ENCODE results near the gene LHX4.

Gene LHX4

GRCh38 chr1:180272395-180272794 lies 42.3 kb downstream of the LHX4 start:
- DNase-seq (ENCODE audit: low read depth) = no peak

GRCh38 chr1:180273066-180273465 lies 43.0 kb downstream of the LHX4 start:
- no peak for DNase-seq (ENCODE audit: low read depth)

- DNase-seq (ENCODE audit: low read depth) = no peak
Measured at GRCh38 chr1:180274221-180274620, 44.2 kb downstream of the LHX4 start.

DNA sequence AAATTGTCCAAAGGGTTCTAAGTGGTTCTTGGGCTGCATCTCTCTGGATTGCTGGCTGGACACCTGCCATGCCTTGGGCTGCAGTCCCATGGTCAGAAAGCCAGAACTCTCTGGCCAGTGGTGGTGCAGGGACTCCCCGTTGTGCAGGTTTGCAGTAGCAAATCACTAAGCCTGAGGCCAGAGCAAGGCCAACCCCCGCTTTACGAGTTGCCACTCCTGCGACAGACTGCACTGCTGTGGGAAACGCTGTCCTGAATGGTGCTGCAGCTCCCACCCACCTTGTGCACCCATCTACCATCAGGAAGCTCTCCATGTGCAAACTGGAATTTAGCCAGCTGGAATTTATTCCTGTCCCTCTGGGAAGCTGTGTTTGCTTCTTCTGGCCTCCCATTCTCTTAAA lies 45.7 kb downstream of the LHX4 start:
- no peak for DNase-seq (ENCODE audit: low read depth)

GRCh38 chr1:180277476-180278193 lies 47.6 kb downstream of the LHX4 start:
- DNase-seq (ENCODE audit: low read depth) = no peak

- no peak for DNase-seq (ENCODE audit: low read depth)
Measured at GRCh38 chr1:180278194-180278515, 48.1 kb downstream of the LHX4 start.

GRCh38 chr1:180278596-180279395 lies 48.7 kb downstream of the LHX4 start:
- DNase-seq (ENCODE audit: low read depth) = no peak

DNA sequence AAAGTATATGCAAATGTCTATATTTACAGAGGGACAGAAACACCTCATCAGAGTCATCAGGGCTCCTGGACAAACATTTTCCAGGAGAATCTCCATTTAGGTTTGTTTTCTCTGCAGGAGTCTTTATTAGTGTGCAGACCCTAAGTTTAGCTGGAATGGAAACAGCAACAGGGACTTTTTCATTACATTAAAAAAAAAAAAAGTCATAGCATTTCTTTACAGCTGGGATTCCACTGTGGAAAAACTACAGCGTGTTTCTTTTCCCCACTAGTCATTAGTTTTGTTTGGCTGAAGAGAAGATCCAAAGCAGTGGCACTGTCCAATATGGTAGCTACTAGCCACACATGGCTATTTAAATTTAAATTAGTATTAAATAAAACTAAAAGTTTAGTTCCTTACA lies 49.6 kb downstream of the LHX4 start:
- DNase-seq (ENCODE audit: low read depth) = no peak

DNA sequence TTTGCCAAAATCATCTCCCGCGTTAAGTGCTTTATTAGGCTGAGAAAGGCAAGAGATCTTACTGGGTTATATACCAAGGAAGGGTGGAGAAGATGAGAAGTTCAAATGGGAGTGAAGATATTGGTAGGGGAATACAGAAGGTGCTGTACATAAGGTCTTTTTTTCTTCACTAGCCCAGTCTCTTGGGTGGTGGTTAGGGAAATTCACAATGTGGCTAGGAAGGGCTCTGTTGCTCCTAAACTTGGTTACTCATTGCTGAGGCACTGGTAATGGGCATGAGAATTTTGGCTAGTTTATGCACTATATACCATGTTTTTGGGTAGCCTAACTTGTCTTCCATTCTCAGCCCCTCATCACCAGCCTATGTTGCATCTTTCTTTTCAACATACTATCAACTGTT lies 50.6 kb downstream of the LHX4 start:
- no peak for DNase-seq (ENCODE audit: low read depth)

GRCh38 chr1:180281490-180281889 lies 51.4 kb downstream of the LHX4 start:
- no peak for DNase-seq (ENCODE audit: low read depth)

GRCh38 chr1:180282401-180283044 lies 52.5 kb downstream of the LHX4 start:
- no peak for DNase-seq (ENCODE audit: low read depth)

DNA sequence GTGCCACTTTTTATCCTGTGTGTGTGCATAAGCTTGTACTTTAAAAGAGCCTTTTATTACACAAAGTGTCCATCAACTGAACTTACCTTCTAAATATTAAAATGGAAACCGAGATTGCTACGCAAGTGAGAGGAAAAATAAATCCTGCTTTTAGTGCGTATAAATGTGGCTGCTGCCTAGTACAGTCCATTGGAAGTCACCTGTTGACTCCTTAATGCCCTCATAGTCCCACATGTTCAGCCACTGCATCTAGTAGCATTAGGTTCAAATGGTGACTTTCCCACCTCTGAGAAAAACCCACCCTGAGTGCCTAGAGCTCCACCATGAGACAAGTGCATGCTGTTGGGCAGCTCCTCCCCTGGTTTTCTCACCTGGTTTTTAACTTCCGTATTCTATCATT lies 53.0 kb downstream of the LHX4 start:
- no peak for DNase-seq (ENCODE audit: low read depth)

DNA sequence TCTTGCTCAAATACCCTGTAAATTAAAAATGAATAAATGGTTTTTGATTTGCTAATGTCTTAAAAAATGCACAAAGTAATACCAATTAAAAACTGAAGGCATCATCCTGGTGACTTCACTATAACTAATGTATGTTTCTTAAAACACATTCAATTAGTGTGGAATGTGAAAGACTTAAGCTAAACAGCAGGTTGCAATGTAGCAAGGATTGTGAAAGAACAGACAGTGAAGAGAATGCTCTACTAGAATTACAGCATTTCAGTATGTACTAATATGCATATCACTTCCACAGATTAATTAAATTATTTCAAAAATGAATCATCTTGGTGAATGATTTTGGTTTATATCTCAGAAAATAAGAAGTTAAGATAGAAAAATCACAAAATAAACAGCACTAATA lies 56.4 kb downstream of the LHX4 start:
- DNase-seq (ENCODE audit: low read depth) = no peak

DNA sequence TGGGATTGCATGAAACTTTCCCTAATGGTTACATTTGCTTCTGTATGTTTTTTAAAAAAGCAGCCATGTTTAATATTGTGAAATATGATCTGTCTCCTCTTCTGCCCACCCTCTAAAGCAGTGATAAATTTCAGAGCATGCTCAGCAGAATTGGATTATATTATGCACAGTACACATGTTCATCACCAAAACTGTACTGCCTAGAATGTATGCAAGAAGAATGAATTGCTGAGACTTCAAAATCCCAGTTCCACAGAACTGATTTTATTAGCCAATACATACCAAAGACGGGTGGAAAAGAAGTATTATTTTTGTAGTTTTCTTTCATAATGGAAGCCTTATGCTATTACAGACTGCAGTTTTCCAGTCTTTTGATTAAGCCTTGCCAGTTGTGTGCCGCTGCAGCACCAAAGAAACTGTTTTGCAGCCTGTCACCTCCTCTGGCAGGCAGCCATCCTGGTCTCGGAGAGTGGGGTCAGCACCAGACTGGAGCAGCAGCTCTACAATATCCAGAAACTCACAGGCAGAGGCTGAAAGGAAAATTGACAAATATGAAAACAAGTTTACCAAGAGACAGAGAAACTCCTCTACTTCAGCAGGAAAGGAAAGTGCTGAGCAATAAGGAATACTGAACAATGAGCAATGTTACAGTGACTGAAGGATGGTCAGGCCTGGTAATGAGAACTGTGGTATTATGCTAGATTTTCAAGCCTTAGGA lies 58.1 kb downstream of the LHX4 start:
- no peak for DNase-seq (ENCODE audit: low read depth)

DNA sequence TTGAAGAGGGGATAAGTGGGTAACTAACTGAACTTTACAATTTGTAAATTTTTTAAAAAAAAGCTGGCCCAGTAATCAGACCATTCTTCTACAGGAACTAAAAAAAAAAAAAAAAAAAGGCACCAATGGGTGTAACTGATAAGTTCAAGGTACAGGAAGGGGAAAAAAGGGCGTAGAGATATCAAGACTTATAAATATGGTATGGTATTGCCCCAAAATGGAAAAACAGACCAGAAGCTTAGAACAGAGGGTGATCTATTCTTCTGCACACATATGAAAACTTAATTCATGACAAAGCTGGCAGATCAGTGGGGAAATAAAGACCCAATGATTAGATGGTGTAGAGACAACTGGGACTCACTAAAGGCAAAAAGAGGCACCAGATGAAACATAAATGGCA lies 58.9 kb downstream of the LHX4 start:
- no peak for DNase-seq (ENCODE audit: low read depth)

- no peak for DNase-seq (ENCODE audit: low read depth)
Measured at GRCh38 chr1:180290265-180291001, 60.4 kb downstream of the LHX4 start.

- no peak for DNase-seq (ENCODE audit: low read depth)
Measured at GRCh38 chr1:180291004-180291403, 60.9 kb downstream of the LHX4 start.

GRCh38 chr1:180294711-180295110 lies 64.6 kb downstream of the LHX4 start:
- no peak for DNase-seq (ENCODE audit: low read depth)

DNA sequence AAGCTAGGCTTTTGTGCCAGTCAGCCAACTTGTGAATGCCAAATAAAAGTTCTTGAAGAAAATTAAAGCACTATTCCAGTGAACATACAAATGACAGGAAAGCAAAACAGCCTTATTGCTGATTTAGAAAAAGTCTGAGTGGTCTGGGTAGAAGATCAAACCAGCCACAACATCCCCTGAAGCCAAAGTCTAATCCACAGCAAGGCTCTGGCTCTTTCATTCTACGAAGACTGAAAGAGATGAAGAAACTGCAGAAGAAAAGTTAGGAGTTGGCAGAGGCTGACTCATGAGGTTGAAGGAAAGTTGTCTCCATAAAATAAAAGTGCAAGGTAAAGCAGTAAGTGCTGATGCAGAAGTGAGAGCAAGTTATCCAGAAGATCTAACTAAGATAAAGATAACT lies 65.9 kb downstream of the LHX4 start:
- DNase-seq (ENCODE audit: low read depth) = no peak

DNA sequence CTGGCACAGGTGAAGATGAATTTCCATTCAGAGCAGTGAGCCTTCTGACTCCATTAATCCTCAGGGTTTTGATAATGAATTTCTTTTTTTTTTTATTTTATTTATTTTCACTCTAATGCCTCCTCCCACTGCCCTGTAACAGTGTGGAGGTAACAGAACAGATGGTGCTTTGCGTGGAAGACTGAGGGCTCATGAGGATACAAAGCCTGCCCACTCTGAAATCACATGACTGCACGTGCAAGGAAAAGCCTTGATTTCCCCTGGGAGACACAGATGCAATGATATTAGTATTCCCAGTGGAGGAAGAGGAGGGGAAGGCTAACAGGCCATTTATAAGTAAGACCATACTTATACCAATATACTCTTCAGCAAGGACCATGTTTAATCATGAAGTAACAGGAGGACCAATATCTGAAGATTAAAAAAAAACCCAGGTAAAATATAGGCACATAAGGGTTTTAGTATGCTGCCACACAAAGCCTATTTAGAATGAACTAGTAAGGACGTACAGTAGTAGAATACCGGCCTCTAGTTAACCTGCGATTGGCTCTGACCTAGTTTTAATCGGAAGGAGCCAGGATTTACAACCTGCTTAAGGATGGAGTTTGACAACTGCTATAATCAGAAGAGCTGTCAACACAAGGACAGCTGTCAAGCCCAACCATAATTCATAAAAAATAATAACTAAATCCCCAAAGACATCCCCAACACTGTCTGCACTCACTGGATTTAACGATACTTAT lies 69.6 kb downstream of the LHX4 start:
- DNase-seq (ENCODE audit: low read depth) = no peak

DNA sequence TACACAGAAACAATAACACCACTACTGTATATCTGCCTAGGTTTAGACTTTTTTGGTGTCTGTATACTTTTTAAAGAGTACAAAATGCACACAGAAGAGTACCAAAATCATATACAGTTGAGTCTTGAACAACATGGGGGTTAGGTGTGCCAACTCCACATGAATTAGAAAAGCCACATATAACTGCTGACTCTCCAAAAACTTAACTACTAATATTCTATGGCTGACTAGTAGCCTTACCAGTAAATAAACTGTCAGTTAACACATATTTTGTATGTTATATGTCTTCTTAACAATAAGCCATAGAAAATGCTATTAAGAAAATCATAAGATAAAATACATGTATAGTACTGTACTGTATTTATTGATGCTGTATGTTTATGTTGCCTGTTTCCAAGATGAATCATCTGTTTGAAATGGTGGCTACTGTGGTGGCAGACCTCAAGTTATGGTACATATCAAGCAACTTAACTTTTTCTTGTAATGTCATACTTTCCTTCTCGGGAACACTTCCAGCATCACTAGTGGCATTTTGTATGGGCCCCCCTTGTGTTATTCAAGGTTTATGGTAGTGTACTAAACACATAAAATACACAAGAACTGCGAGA lies 71.2 kb downstream of the LHX4 start:
- no peak for DNase-seq (ENCODE audit: low read depth)

Measured in T-helper 22 cell (primary cell).